Left ventricle myocardium superior (tissue), 1 donor: ENCODE data around the gene JMJD1C. TPM values are rescaled to one million over a fixed set of nuclear protein-coding genes. Genes with fewer than 3 reads are reported as not detected.

Experiments
- ATAC-seq: fragments of 200-7000 bp; cut with Tn5 transposase; one replicate; pipeline ENCODE4 v1.9.1; 2020; ENCODE audit warnings: mild to moderate bottlenecking, moderate library complexity
- DNase-seq: peaks from one replicate; pipeline ENCODE4 v3.0.0-alpha.2; 2020
- intact Hi-C: fragments of 100-400 bp; cut with micrococcal nuclease; formaldehyde crosslinking; loops from one replicate; pipeline ENCODE4 v1.11.0; 2022
- total RNA-seq: library from RNA; stranded (reverse); fragmentation: NEBNext Ultra II Directional; extraction: Animal tissue kit (Norgen Biotek cat#: 25700); gene quantifications from one replicate; pipeline ENCODE4 v1.2.1, GENCODE V29; 2021
- donor health status: DM: no; HTN: yes; CAD: no; lungs with severe emphysema.

The JMJD1C gene
- total RNA-seq, 1 donor from 2014 or later: 32.7 TPM

GRCh38 chr10:63487990-63488389, 22.2 kb upstream of the JMJD1C start:
- DNase-seq (no peak), ATAC-seq (no peak)
- intact Hi-C loops: no loop called here

- intact Hi-C loops: no loop called here
These were observed 18.2 kb upstream of the JMJD1C start for GRCh38 chr10:63483983-63484382.

GRCh38 chr10:63481815-63482421, 16.1 kb upstream of the JMJD1C start:
- ATAC-seq (no peak), DNase-seq (no peak)
- intact Hi-C loops: no loop called here

More at GRCh38 chr10:63483983-63484382, 18.2 kb upstream of the JMJD1C start:
- ATAC-seq: no peak
- DNase-seq: no peak

- ATAC-seq (no peak), DNase-seq (no peak)
- intact Hi-C loops: no loop called here
These were observed 14.5 kb upstream of the JMJD1C start for GRCh38 chr10:63480237-63480636.

- ATAC-seq (no peak), DNase-seq (no peak)
- intact Hi-C loops: no loop called here
These were observed 12.8 kb upstream of the JMJD1C start for GRCh38 chr10:63478564-63478963.

- intact Hi-C loops: no loop called here
- ATAC-seq (no peak), DNase-seq (no peak)
These were observed 12.2 kb upstream of the JMJD1C start for GRCh38 chr10:63477927-63478326.

- intact Hi-C loops: no loop called here
- ATAC-seq: no peak
- DNase-seq: no peak
These were observed 8.7 kb upstream of the JMJD1C start for GRCh38 chr10:63474488-63474887.

GRCh38 chr10:63470928-63471327, 5.2 kb upstream of the JMJD1C start:
- no peak for DNase-seq
- intact Hi-C loops: no loop called here
- ATAC-seq: no peak

GRCh38 chr10:63468947-63469346, 3.2 kb upstream of the JMJD1C start:
- DNase-seq (no peak), ATAC-seq (no peak)
- intact Hi-C loops: no loop called here

- ATAC-seq (no peak), DNase-seq (no peak)
- intact Hi-C loops: no loop called here
These were observed 2.1 kb upstream of the JMJD1C start for GRCh38 chr10:63467841-63468240.

- ATAC-seq (peak; percentile 64), DNase-seq (peak; percentile 72)
- intact Hi-C loops: no loop called here
These were observed 563 bp upstream of the JMJD1C start for GRCh38 chr10:63466144-63466935.

- ATAC-seq (peak; percentile 73), DNase-seq (no peak)
- intact Hi-C loops: no loop called here
These were observed 1.1 kb downstream of the JMJD1C start for GRCh38 chr10:63464402-63465292.

GRCh38 chr10:63462442-63462841, 3.3 kb downstream of the JMJD1C start:
- DNase-seq (no peak), ATAC-seq (no peak)
- intact Hi-C loops: no loop called here

GRCh38 chr10:63458177-63458576, 7.6 kb downstream of the JMJD1C start:
- intact Hi-C loops: no loop called here
- no peak for DNase-seq
- ATAC-seq: no peak

- intact Hi-C loops: no loop called here
- DNase-seq (no peak), ATAC-seq (no peak)
These were observed 8.2 kb downstream of the JMJD1C start for GRCh38 chr10:63457594-63457993.

GRCh38 chr10:63456437-63457210, 9.2 kb downstream of the JMJD1C start:
- intact Hi-C loops: no loop called here
- ATAC-seq (peak; percentile 13), DNase-seq (no peak)

GRCh38 chr10:63455507-63455906, 10.3 kb downstream of the JMJD1C start:
- DNase-seq (no peak), ATAC-seq (no peak)

GRCh38 chr10:63454631-63455030, 11.1 kb downstream of the JMJD1C start:
- intact Hi-C loops: no loop called here
- ATAC-seq: no peak

More at GRCh38 chr10:63455507-63455906, 10.3 kb downstream of the JMJD1C start:
- intact Hi-C loops: no loop called here

GRCh38 chr10:63452524-63452923, 13.3 kb downstream of the JMJD1C start:
- DNase-seq (no peak), ATAC-seq (no peak)
- intact Hi-C loops: no loop called here

More at GRCh38 chr10:63454631-63455030, 11.1 kb downstream of the JMJD1C start:
- DNase-seq: no peak
